Measurements from ENCODE around the gene USP24.
A peak's percentile ranks its signal among the peaks of the same experiment; 100 is the strongest.

USP24 gene

GRCh38 chr1:55062801-55063576, 152.2 kb downstream of the USP24 start:
- DNase-seq, result no peak

DNA sequence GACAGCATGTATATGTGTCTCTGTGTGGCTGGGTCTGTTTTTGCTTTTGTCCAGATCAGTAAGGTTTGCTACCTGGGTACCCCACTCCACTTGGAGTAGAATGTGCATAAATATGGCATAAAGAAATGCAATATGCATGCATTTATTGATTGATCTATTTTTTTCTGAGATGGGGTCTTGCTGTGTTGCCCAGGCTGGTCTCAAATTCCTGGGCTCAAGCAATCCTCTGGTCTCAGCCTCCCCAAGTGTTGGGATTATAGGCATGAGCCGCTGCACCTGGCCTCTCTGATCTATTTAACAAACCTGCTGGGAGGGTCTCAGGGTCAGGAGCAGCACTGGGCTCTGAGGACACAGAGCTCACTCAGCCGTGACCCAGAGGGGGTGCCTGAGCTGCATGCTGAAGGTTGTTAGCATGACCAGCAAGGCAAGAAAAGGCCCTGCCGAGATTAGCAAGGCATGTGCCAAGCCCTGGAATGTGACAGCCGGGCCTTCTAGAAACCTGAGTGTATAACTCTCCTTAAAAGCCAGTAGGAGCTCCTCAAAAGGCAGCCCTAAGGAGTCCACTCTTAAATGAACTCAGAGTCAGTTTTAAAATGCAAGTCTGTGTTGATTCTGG, 153.3 kb downstream of the USP24 start:
- DNase-seq, result no peak

GRCh38 chr1:55061000-55061705, 154.0 kb downstream of the USP24 start:
- no peak for DNase-seq

- DNase-seq, result no peak
Observed at GRCh38 chr1:55060133-55060999, 154.8 kb downstream of the USP24 start.

DNA sequence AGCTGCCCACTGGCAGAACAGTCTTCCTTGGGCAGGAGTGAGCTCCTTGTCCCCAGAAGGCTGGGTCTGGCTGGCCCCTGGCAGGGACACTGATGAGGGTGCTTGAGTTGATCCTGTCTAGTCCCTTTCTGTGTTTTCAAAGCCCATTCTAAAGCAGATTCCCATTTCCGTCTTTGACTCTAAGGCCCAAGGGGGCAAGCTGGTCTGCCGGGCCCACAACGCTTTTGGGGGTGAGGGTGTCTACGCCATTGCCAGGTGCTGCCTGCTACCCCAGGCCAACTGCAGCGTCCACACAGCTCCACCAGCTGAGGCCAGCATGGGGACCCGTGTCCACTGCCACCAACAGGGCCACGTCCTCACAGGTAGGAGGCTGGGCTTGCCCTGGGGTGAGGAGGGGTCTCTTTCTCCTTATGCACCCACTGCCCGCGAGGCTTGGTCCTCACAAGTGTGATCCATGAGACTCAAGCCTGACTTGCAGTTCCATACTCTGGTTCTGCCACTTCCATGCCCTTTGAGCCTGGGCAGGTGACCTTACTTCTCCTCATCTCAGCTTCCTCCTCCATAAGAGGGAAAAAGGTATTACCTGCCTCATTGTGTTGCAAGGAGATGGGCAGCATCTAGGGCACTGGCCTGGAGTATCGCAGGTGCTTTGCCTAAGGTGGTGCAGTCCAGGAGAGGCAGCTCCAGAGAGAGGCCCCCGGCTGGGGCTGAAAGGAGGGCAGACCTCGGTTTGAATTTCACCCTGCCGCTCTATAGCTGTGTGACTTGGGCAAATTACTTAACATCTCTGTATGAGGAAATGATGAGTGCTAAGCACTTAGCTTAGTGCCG, 155.6 kb downstream of the USP24 start:
- no peak for DNase-seq

DNA sequence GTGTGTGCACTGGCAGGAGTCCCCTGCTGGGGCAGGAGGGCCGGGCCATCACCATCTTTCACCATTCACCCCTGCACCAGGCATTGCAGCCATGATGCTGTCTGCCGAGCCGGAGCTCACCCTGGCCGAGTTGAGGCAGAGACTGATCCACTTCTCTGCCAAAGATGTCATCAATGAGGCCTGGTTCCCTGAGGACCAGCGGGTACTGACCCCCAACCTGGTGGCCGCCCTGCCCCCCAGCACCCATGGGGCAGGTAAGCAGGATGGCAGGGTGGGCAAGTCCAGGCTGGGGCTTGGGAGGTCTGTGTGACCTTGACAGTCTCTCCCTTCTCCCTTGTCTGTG, 157.2 kb downstream of the USP24 start:
- no peak for DNase-seq

DNA sequence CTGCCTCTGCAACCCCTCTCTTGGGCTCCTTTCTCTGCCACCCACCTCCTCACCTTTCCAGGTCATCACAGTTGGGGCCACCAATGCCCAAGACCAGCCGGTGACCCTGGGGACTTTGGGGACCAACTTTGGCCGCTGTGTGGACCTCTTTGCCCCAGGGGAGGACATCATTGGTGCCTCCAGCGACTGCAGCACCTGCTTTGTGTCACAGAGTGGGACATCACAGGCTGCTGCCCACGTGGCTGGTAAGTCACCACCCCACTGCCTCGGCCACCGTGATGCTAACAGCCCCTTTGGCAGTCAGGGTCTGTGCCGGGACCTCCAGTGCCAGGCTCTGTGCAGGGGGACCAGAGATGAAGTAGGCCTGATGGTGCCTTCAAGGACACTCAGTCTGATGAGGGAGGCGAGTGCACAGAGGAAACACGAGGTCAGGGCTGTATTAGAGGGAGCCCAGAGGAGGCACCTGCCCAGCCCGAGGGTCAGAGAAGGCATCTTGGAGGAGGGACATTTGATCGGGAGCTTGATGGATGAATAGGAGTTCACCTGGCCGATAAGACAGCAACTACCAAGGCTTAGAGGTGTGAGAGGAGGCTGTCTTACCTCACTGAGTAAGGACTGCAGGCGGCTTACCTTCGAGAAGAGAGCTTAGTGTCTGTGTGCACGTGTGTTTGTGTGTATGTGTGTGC, 157.8 kb downstream of the USP24 start:
- DNase-seq, result no peak

DNA sequence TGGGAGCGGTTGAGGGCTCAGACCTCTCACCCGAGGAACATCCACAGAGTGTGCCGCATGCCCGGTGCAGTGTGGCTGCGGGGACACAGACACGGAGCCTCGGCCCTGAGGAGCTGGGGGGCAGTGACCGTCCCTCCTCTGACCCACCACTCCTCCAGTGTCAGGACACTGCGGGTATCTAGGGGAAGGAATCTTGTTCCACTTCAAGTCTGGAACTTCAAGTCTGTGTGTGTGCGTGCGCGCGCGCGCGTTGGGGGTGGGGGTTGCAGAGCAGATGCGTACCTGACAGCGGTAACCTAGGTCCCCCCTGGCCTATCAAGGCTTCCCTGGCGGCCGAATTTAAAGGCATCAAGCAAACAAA, 158.6 kb downstream of the USP24 start:
- DNase-seq, result no peak

GRCh38 chr1:55055951-55056631, 159.1 kb downstream of the USP24 start:
- no peak for DNase-seq

GRCh38 chr1:55055084-55055882, 159.9 kb downstream of the USP24 start:
- no peak for DNase-seq

DNA sequence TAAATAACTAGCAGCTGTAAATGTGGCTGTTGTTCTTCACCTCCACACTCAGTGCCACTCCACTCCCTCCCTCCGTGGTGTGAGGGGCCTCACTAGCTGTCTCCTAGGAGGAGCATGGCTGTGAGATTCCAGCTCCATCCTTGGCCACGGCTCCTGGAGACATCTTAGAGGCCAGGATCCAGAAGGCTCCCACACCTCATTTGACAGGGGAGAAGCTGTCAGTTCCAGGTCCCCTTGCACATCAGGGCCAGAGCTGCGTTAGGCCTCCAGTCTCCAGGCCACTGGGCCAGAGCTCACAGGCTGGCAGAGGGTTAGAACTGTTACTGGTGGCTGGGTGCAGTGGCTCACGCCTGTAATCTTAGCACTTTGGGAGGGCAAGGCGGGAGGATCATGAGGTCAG, 160.8 kb downstream of the USP24 start:
- no peak for DNase-seq

GRCh38 chr1:55053265-55053954, 161.8 kb downstream of the USP24 start:
- DNase-seq, result no peak

GRCh38 chr1:55052221-55053142, 162.7 kb downstream of the USP24 start:
- DNase-seq, result no peak

DNA sequence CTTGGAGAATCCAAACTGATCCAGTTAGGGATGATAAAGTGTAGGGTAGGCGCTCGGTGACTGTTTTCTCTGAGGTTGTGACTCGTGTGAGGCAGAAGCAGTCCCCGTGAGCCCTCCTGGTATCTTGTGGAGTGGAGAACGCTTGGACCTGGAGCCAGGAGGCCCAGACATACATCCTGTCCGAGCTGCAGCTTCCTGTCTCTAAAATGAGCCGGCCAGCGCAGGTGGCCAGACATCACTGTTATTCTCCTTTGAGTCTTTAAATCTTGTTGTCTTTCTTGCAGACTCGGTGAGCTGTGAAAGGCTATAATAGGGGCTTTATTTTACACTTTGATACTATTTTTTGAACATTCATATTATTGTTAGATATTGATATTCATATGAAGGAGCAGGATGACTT, 163.5 kb downstream of the USP24 start:
- no peak for DNase-seq

DNA sequence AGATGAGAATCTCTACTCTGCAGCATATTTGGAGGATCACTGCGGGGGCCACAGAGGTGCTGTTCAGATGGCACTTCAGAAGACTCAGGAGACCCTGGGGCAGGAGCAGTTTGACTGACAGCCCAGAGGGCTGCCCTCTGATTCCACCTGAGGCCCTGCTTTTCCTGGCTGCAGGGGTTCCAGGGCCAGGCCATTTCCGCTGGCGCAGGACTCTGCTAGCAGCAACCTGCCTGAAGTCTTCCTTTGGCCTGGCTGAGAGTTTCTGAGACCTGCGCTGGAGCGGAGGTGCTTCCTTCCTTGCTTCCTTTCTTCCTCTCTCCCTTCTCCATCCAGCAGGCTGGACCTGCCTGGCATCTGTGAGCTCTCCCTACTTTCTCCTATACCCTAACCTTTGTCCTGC, 164.0 kb downstream of the USP24 start:
- DNase-seq, result no peak

DNA sequence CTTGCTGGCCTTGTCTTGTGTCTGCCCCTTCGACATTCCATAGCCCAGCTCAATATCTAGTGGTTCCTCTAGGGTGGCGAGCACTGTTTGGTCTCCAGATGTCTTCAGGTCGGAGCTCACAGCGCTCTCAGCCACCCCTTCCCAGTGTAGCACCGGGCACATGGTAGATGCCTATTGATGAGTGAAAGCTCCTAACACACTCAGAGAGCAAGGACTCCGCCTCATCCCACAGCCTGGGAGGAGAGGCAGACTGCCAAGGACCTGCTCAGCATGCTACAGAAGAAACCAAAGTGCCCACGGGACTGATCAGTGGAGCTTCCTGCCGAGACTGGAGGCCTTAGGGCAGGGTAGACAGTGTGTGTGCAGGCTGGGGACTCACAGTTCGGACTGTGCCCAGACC, 164.9 kb downstream of the USP24 start:
- peak; percentile 63 for DNase-seq

- peak; percentile 76 for DNase-seq
Observed at GRCh38 chr1:55049914-55050278, 165.3 kb downstream of the USP24 start.

GRCh38 chr1:55049271-55049913, 165.8 kb downstream of the USP24 start:
- no peak for DNase-seq

All from NCI-H226 (cell line).